Progenitor cell of endocrine pancreas (in vitro differentiated cells): ENCODE measurements around the gene IGLL1. TPM values are rescaled to one million over a fixed set of nuclear protein-coding genes. Genes with fewer than 3 reads are reported as not detected.

Source experiments
- DNase-seq: peaks from one replicate; pipeline ENCODE4 v3.0.0; 2021; ENCODE audit warnings: low spot score; ENCODE audit not compliant: unreplicated experiment
- H3K27ac Mint-ChIP-seq: 2 replicates; pipeline ENCODE4 v1.8.0; 2021; ENCODE audit warnings: mild to moderate bottlenecking, moderate library complexity, mixed read lengths
- H3K27me3 Mint-ChIP-seq: 2 replicates; pipeline ENCODE4 v1.8.0; 2021; ENCODE audit warnings: mixed read lengths
- H3K36me3 Mint-ChIP-seq: 2 replicates; pipeline ENCODE4 v1.8.0; 2022; ENCODE audit warnings: mixed read lengths; ENCODE audit not compliant: insufficient read depth
- H3K4me1 Mint-ChIP-seq: 2 replicates; pipeline ENCODE4 v1.8.0; 2021; ENCODE audit warnings: low read depth, mixed read lengths
- H3K4me3 Mint-ChIP-seq: 2 replicates; pipeline ENCODE4 v1.8.0; 2021; ENCODE audit warnings: low read depth, mild to moderate bottlenecking, moderate library complexity, mixed read lengths
- H3K9me3 Mint-ChIP-seq: 2 replicates; pipeline ENCODE4 v1.8.0; 2021; ENCODE audit warnings: low read depth, mixed read lengths
- total RNA-seq: library from RNA; stranded (reverse); gene quantifications from 2 replicates; pipeline ENCODE4 v1.2.1, GENCODE V29; 2021
- TF ChIP-seq, protein P1 (sequence below): fragments of 200-600 bp; sonication (generic); IDR thresholded peaks from one replicate; pipeline ENCODE4 v1.5.0; 2021; ENCODE audit warnings: antibody characterized with exemption, mild to moderate bottlenecking; ENCODE audit not compliant: unreplicated experiment

Gene IGLL1
- total RNA-seq, 1 donor from 2014 or later, result not detected

- no peak for DNase-seq
- Mint-ChIP-seq H3K4me3 (peak overlapping the region; percentile 82), H3K9me3 (no peaks in the 10 kb centered on the region), H3K27me3 (no peaks in the 10 kb centered on the region), H3K27ac (peak overlapping the region; percentile 99), H3K36me3 (no peaks in the 10 kb centered on the region), H3K4me1 (peaks cover 72% of the 10 kb centered on the region)
- TF ChIP-seq, protein P1, sequence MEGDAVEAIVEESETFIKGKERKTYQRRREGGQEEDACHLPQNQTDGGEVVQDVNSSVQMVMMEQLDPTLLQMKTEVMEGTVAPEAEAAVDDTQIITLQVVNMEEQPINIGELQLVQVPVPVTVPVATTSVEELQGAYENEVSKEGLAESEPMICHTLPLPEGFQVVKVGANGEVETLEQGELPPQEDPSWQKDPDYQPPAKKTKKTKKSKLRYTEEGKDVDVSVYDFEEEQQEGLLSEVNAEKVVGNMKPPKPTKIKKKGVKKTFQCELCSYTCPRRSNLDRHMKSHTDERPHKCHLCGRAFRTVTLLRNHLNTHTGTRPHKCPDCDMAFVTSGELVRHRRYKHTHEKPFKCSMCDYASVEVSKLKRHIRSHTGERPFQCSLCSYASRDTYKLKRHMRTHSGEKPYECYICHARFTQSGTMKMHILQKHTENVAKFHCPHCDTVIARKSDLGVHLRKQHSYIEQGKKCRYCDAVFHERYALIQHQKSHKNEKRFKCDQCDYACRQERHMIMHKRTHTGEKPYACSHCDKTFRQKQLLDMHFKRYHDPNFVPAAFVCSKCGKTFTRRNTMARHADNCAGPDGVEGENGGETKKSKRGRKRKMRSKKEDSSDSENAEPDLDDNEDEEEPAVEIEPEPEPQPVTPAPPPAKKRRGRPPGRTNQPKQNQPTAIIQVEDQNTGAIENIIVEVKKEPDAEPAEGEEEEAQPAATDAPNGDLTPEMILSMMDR, result no peak
Measured at GRCh38 chr22:23534851-23535717, 45.0 kb downstream of the IGLL1 start.

- TF ChIP-seq, protein P1, result no peak
- Mint-ChIP-seq H3K27ac (peak overlapping the region; percentile 93), H3K4me3 (no peak overlapping the region), H3K27me3 (no peaks in the 10 kb centered on the region), H3K36me3 (no peaks in the 10 kb centered on the region), H3K4me1 (peaks cover 68% of the 10 kb centered on the region), H3K9me3 (no peaks in the 10 kb centered on the region)
- no peak for DNase-seq
Measured at GRCh38 chr22:23534201-23534850, 45.8 kb downstream of the IGLL1 start.

- H3K4me3 Mint-ChIP-seq, result no peak overlapping the region
- H3K27ac Mint-ChIP-seq, result peak overlapping the region; percentile 91
- H3K4me1 Mint-ChIP-seq, result peaks cover 68% of the 10 kb centered on the region
- TF ChIP-seq, protein P1, result no peak
- no peak for DNase-seq
- no peaks in the 10 kb centered on the region for H3K9me3 Mint-ChIP-seq
- H3K36me3 Mint-ChIP-seq, result no peaks in the 10 kb centered on the region
- H3K27me3 Mint-ChIP-seq, result no peaks in the 10 kb centered on the region
Measured at GRCh38 chr22:23533771-23534191, 46.3 kb downstream of the IGLL1 start.

DNA sequence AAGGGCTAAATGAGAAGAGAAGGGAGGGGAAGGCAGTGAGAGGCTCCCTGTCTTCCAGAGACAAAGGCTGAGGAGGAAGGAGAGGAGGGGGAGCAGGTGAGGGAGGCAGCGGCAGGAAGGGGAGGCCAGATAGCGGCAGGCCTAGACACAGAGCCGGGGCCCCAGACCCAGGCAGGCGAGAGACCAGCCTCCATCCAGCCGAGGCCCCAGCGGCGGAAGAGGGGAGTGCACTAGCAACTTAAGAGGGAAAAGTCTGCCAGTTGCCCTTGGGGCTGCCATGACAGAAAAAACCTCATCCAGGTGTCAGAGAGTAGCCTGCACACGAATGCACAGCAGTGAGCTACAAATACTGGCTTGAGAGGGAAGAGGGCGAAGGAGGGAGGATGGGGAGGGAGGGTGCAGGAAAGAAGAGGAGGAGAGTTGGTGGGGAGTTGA is 46.7 kb downstream of the IGLL1 start:
- Mint-ChIP-seq H3K36me3 (no peaks in the 10 kb centered on the region), H3K4me3 (peak overlapping the region; percentile 54), H3K27me3 (no peaks in the 10 kb centered on the region), H3K27ac (peak overlapping the region; percentile 91), H3K9me3 (no peaks in the 10 kb centered on the region), H3K4me1 (peaks cover 65% of the 10 kb centered on the region)
- peak; percentile 67 for DNase-seq
- TF ChIP-seq, protein P1, result peak; percentile 66

DNA sequence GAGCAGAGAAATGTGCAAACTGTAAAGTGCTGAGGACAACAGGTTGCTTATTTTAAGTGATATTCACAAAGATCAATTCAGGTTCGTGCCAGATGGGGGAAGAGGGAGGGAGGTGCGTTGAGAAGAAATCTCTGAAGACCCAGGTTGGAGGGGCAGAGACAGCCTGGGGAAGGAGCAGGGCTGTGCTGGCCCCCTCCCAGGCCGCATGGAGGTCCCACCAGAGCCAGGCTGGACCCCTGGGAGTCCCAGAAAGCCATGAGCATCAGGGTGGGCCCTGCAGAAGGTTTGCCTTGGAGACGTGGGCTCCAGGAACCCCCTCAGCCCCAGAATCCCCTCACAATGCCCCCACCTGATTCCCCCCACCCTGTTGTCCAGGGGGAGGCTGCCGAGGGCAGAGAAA is 47.4 kb downstream of the IGLL1 start:
- TF ChIP-seq, protein P1, result no peak
- Mint-ChIP-seq H3K4me1 (peaks cover 60% of the 10 kb centered on the region), H3K27me3 (no peaks in the 10 kb centered on the region), H3K4me3 (peak overlapping the region; percentile 19), H3K9me3 (no peaks in the 10 kb centered on the region), H3K27ac (peak overlapping the region; percentile 91), H3K36me3 (no peaks in the 10 kb centered on the region)
- no peak for DNase-seq
